NCI-H2107 (cell line): ENCODE measurements around the gene TMEM132D.
"Not testable (repeated sequence)": the region's sequence is repeated elsewhere in the genome, so short reads cannot be mapped to it uniquely, and the experiment has no call there.

ENCODE experiments used
- DNase-seq: peaks from one replicate; lab custom pipeline; 2025; lab: John Stamatoyannopoulos, UW

TMEM132D gene

DNA sequence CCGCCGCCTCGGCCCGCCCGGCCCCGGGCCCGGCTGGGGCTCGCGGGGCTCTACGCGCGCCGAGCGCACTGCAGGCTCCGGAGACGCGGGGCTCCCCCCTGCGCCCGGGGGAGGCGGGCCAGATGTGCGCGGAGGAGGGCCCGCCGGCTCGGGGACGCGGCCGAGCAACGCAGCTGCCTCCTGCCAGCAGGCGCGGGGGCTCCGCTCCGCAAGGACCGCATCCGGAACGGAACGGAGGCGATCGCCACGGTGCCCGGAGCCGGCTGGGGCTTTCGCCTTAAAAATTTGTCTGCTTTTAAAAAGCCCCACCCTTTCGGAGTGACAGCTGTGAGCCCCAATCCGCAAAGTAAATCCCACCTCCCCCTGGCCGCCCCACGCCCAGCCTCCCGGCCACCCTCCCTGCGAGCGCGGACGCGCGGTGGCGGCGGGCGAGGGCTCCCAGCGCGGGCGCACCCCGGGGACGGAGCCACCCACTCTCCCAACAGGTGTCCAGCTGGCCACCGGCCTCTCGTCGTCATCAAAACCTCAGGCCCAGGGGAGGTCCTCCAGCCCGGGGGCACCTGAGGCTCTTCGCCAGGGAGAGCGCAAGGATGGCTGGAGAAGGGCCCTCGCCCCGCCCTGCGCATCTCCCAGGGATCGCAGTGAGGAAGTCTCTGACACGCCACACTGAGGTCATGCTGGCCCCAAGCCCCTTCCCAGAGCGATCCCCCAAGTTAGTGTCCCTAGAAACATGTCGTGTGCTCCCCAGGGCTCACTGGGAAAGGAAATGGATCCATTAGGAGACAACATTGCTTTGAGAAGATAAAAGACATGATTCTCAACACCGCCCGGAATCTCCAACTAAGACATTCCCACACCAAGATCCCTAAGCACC lies at the start of gene TMEM132D:
TMEM132D (minus strand) TSS at position 70 of the 874 bp plus-strand sequence.
- no peak for DNase-seq

GRCh38 chr12:129949651-129950050 lies 45.8 kb upstream of the TMEM132D start:
- no peak for DNase-seq

GRCh38 chr12:129941618-129942017 lies 37.8 kb upstream of the TMEM132D start:
- DNase-seq: no peak

DNA sequence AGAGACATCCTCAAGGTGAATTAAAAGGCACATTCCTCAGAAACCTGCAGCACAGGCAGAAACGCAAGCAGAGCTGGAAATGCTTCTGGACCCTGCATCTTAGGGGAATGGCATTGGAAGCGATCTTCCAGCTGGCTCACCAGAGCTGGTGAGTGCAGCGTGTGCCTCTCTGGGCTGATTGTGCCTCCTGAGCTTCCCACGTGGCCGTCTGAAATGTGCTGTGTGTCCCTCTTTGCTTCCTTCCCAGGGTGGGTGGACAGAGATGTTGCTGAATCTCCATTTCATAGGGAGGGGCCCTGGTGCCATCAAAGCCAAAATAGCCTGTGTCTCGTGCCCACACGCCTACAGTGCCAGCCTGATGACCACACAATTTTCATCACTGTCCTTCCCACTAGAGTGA lies 34.3 kb upstream of the TMEM132D start:
- no peak for DNase-seq

- DNase-seq: no peak
Observed at GRCh38 chr12:129937426-129937825, 33.6 kb upstream of the TMEM132D start.

DNA sequence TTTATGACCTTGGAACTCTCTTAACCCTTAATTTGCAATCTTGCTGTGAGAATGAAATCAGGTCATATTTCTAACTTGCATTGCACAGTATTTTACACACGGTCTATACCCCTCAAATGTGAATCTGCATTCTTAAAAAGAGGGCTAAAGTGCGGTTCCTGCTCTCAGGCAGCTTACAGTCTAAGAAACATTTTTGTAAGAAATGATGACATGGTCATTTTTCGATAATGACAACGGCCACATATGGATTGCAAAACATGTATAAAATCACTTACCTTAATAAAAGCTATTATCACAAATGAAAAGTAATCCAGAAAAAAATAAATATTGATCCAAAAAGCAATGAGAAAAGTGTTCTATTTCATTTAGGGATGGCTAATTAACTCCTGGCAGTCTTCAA lies 24.8 kb upstream of the TMEM132D start:
- no peak for DNase-seq

GRCh38 chr12:129927316-129927900 lies 23.6 kb upstream of the TMEM132D start:
- DNase-seq: no peak

DNA sequence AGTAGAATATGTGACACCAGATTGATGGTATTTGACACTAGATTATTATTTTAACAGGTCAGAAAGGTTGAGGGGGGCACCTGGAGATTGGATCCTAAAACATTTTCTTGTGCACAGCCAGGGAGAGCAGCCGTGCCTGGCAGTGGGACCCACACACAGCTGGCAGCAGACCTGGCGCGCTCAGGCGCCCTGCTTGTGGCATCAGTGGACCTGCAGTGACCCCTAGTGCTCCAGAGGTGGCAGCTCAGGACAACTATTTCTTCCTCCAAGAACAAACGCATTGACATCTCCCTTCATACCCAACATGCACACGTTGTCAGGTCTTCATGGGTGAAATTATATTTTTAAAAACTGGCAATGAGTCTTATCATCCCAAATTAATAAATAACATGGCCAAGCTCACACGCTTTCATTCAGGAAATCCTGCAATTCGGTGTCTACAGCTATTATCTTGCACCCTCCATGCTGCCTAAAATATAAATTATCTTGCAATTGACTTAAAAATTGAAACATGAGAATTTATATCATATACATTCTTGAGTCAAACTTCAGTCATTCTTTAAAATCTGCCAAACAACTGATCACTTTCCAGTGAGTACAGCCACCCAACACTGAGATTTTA lies 7.7 kb upstream of the TMEM132D start:
- DNase-seq: peak; percentile 48

- no peak for DNase-seq
Observed at GRCh38 chr12:129909051-129910020, 5.5 kb upstream of the TMEM132D start.

DNA sequence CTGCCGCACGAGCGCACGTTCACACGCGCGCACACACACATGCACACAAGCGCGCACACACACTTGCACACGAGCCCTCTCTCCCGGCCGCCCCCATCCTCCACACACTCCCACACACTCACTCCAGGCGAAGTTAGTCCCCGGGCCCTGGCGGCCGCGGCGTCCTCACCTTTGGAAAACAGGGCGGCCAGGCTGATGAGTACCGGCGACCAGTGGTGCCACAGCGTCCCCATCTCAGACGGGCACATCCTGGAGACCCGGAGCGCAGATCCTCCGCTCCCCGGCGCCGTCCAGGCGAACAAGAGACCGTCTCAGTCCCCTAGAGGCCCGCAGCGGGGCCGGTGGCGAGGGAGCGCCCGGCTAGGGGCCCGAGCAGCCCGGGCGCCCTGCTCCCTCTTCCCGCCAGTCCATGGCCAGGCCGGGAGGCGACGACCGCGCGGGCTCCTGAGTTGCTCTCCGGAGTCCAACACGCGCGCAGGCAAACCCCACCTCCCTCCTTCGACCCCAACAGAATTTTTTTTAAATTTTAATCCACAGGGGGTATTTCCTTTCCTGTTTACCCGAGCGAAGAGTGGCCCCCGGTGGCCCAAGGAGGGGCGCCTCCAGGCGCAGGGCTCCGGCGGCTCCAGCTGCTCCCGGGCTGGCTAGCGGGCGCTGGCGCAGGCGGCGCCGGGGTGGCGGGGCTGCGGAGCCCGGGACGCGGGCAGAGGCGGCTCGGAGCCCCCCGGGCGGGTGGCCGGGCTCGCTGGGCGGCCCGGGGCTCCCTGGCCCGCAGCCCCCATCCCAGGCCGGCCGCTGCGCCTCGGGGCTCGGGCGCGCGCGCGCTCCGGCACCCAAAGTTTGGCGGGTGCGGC lies 506 bp downstream of the TMEM132D start:
- DNase-seq: no peak

DNA sequence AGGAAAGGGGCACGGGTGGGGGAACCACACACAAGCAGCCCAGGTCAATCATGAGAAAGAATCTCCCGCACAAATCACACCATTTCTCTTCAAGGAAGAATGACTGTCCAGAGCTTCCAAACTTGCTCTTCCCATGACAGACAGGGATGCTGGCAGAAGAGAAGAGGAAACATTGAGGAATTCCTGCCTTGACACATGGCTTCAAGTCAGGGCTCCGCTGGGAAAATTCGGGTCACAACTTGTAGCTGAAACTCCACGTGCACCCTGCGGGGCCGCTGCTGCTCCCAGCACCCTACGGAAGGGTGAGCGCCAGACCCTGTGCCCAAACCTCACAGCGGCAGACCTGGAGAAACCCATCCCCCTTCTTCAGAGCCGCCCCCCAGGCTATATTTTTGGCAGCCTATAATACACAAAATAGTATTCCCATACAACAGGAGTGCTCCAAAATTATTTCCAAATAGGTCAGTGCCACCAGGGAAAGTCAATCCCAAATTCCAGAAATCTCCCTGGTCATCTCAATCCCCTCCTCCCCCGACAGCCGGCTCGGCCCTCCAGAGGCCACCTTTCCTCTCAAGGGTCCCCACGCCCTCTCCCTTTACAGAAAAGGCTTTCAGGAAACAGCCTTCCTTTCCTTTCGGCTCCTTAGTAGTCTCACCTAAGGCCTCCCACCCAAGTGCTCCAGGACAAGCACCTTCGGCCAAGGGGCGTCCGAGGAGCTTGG lies 1.3 kb downstream of the TMEM132D start:
- peak; percentile 12 for DNase-seq

- DNase-seq: no peak
Observed at GRCh38 chr12:129901254-129901653, 2.6 kb downstream of the TMEM132D start.

- DNase-seq: no peak
Observed at GRCh38 chr12:129900306-129900705, 3.5 kb downstream of the TMEM132D start.

DNA sequence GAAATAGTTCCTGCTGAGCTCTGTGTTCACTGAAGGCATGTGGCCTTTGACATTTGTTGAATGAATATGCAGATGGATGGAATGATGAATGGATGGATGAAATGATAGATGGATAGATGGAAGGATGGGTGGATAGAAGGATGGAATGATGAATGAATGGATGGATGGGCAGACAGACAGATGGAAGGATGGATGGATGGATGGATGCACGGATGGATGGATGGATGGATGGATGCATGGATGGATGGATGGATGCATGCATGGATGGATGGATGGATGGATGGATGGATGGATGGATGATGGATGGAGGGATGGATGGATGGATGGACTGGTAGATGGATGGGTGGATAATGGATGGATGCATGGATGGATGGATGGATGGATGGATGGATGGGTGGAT lies 4.8 kb downstream of the TMEM132D start:
- DNase-seq: not testable (repeated sequence)

DNA sequence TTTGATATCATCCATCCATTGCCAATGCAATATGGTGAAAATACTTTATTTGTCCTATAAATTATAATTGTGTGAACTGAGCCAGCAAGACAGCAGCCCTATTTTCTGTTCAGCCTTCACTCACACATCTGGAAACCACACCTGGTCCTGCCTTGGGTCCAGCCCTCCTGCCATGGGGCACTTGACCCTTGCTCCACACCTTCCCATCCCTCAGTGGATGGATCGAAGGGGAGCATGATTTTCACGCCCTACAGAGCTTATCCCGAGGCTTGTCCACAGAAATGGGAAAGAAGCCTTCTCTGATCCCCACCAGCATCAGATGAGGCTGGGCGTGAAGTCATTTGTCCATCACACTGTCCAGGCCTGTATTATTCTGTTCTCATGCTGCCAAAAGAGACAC lies 10.1 kb downstream of the TMEM132D start:
- no peak for DNase-seq

GRCh38 chr12:129887101-129887500 lies 16.7 kb downstream of the TMEM132D start:
- peak; percentile 65 for DNase-seq

DNA sequence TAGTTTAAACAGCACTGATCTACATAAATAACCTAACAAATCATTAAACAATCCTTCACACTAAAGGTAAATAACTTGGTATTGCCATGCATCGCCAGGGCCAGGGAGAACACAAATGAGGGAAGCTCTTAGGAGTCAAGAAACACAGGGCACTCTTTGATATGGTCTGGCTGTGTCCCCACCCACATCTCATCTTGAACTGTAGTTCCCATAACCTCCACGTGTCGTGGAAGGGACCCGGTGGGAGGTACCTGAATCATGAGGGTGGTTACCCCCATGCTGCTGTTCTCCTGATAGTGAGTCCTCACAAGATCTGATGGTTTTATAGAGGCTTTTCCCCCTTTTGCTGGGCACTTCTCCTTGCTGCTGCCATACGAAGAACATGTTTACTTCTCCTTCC lies 17.3 kb downstream of the TMEM132D start:
- no peak for DNase-seq

- DNase-seq: no peak
Observed at GRCh38 chr12:129885287-129885686, 18.5 kb downstream of the TMEM132D start.

DNA sequence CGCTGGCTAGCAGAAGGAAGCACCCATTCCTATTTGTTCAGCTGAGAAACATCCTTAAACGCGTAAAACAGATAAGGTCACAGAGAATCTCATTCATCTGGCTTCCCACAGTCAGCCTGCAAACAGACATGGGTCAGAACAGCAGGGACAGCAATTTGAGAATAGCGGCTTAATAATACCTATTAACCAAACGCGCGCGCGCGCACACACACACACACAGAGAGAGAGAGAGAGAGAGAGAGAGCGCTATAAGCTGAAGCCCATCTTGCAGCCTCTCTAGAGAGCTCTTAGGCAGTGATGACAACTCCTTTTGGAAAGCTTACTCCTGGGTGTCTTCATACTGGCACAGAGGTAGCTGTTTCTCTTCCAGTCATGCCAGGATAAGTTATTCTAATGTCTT lies 26.4 kb downstream of the TMEM132D start:
- no peak for DNase-seq

GRCh38 chr12:129873833-129874208 lies 30.0 kb downstream of the TMEM132D start:
- DNase-seq: no peak
